GM12873 (cell line): ENCODE measurements around the gene ARL15.

Experiments used
- TF ChIP-seq, protein P1 (sequence below): IDR thresholded peaks from 2 replicates; pipeline ENCODE4 v1.5.1; 2012; ENCODE audit warnings: low read depth, mild to moderate bottlenecking, moderate library complexity, low read length, control low read depth; ENCODE audit not compliant: insufficient read depth; ENCODE audit errors: missing control alignments

The ARL15 gene

DNA sequence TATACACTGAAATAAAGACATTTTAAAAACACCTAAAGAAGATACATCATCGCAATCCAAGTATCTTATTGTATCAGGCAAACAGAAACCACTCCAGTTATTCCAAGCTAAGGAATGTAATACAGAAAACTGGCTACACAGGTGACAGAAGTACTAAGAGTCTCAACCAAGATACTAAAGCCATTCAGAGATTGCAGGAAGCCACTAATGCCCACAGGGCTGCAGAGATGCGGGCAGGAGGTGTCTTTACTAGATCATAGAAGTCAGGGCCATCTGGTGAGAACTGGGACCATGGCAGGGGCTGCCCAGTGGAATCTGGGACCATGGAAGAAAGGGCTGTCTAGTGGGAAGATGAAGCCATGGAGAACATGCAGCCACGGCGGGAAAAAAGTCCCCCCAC, 384.3 kb downstream of the ARL15 start:
- TF ChIP-seq, protein P1, sequence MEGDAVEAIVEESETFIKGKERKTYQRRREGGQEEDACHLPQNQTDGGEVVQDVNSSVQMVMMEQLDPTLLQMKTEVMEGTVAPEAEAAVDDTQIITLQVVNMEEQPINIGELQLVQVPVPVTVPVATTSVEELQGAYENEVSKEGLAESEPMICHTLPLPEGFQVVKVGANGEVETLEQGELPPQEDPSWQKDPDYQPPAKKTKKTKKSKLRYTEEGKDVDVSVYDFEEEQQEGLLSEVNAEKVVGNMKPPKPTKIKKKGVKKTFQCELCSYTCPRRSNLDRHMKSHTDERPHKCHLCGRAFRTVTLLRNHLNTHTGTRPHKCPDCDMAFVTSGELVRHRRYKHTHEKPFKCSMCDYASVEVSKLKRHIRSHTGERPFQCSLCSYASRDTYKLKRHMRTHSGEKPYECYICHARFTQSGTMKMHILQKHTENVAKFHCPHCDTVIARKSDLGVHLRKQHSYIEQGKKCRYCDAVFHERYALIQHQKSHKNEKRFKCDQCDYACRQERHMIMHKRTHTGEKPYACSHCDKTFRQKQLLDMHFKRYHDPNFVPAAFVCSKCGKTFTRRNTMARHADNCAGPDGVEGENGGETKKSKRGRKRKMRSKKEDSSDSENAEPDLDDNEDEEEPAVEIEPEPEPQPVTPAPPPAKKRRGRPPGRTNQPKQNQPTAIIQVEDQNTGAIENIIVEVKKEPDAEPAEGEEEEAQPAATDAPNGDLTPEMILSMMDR: no peak

GRCh38 chr5:53924392-53924791, 386.0 kb downstream of the ARL15 start:
- TF ChIP-seq, protein P1: no peak

- TF ChIP-seq, protein P1: no peak
Observed at GRCh38 chr5:53923961-53924360, 386.4 kb downstream of the ARL15 start.

GRCh38 chr5:53922508-53923498, 387.6 kb downstream of the ARL15 start:
- TF ChIP-seq, protein P1: no peak

GRCh38 chr5:53917826-53918225, 392.5 kb downstream of the ARL15 start:
- TF ChIP-seq, protein P1: no peak

GRCh38 chr5:53917095-53917494, 393.3 kb downstream of the ARL15 start:
- TF ChIP-seq, protein P1: peak; percentile 3

DNA sequence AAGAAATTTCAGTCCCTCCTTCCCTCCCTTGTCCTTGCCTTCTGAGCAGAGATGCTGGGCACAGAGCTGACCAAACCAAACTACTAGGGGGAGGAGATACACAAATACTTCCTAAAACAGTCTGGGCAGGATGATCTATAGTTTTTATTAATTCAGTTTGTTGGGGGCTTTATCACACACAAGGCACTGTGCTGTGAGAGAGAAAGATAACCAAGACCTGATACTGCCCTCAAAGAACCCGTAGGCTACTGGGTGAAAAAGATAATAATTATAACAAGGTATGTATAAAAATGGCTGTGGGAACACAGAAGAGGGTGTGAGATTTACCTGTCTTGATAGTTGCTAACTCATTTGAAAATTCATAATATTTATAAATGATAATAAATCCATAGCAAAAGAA, 395.3 kb downstream of the ARL15 start:
- TF ChIP-seq, protein P1: no peak
